NCI-H748 treated with DMSO at 0.1 percent for 48 hours (cell line): ENCODE data around the gene SLC66A1.

Experiments used
- DNase-seq: peaks from one replicate; lab custom pipeline; 2025; lab: John Stamatoyannopoulos, UW

The SLC66A1 gene

GRCh38 chr1:19363536-19364152, 51.5 kb downstream of the SLC66A1 start:
- no peak for DNase-seq

GRCh38 chr1:19365721-19366120, 53.6 kb downstream of the SLC66A1 start:
- DNase-seq: no peak

- no peak for DNase-seq
Observed at GRCh38 chr1:19366599-19367536, 54.7 kb downstream of the SLC66A1 start.

- DNase-seq: no peak
Observed at GRCh38 chr1:19367584-19368041, 55.5 kb downstream of the SLC66A1 start.

GRCh38 chr1:19368050-19368449, 55.9 kb downstream of the SLC66A1 start:
- no peak for DNase-seq

- no peak for DNase-seq
Observed at GRCh38 chr1:19368964-19369363, 56.8 kb downstream of the SLC66A1 start.

- no peak for DNase-seq
Observed at GRCh38 chr1:19369396-19370090, 57.4 kb downstream of the SLC66A1 start.

- DNase-seq: no peak
Observed at GRCh38 chr1:19370453-19371170, 58.5 kb downstream of the SLC66A1 start.

- no peak for DNase-seq
Observed at GRCh38 chr1:19371226-19372135, 59.4 kb downstream of the SLC66A1 start.

- no peak for DNase-seq
Observed at GRCh38 chr1:19372136-19372514, 60.0 kb downstream of the SLC66A1 start.

- DNase-seq: no peak
Observed at GRCh38 chr1:19372602-19373001, 60.5 kb downstream of the SLC66A1 start.

GRCh38 chr1:19373211-19374082, 61.3 kb downstream of the SLC66A1 start:
- DNase-seq: no peak

GRCh38 chr1:19374083-19374801, 62.1 kb downstream of the SLC66A1 start:
- DNase-seq: no peak

GRCh38 chr1:19374926-19375325, 62.8 kb downstream of the SLC66A1 start:
- DNase-seq: no peak

GRCh38 chr1:19375631-19376400, 63.7 kb downstream of the SLC66A1 start:
- DNase-seq: no peak

GRCh38 chr1:19376428-19377372, 64.6 kb downstream of the SLC66A1 start:
- no peak for DNase-seq
